Epithelial cell of proximal tubule (primary cell): ENCODE results near the gene CD164. TPM values are rescaled to one million over a fixed set of nuclear protein-coding genes. Genes with fewer than 3 reads are reported as not detected.

Experiments used
- DNase-seq: peaks from one replicate; pipeline ENCODE4 v3.0.0-alpha.2; 2011; ENCODE audit warnings: low read depth
- H3K4me3 ChIP-seq: 2 replicates; pipeline ENCODE4 v1.5.1; 2011; ENCODE audit warnings: low read depth, mild to moderate bottlenecking, low read length
- total RNA-seq: library from RNA; depleted of rRNA; stranded (reverse); fragments of >200 nt; gene quantifications from 2 replicates; pipeline ENCODE4 v1.2.3, GENCODE V29; 2015
- TF ChIP-seq, protein P1 (sequence below): conservative IDR thresholded peaks from 2 replicates; pipeline ENCODE4 v1.5.1; 2012; ENCODE audit warnings: low read depth, mild to moderate bottlenecking, low read length

CD164 gene
- total RNA-seq, 1 donor from 2014 or later: 110 TPM

DNA sequence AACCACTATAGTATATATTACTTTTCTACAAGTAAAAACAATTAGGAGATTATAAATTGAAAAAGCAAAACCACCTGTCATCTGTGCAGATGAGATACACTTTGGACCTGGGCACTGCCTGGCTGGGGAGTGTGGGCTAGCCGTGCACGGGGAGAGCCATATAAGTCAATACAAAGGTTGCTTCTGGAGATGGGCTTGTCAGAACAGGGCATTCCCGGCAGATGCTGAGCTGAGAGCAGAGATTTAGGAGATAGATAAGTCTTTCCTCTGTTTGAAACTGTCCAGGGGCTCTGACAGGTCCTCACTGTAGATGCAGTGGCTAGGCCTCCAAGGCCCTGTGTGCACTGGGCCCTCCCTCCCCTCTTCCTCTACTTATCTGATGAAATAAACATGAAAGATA, 34.5 kb downstream of the CD164 start:
- no peak for DNase-seq
- no peak overlapping the region for H3K4me3 ChIP-seq
- TF ChIP-seq, protein P1, sequence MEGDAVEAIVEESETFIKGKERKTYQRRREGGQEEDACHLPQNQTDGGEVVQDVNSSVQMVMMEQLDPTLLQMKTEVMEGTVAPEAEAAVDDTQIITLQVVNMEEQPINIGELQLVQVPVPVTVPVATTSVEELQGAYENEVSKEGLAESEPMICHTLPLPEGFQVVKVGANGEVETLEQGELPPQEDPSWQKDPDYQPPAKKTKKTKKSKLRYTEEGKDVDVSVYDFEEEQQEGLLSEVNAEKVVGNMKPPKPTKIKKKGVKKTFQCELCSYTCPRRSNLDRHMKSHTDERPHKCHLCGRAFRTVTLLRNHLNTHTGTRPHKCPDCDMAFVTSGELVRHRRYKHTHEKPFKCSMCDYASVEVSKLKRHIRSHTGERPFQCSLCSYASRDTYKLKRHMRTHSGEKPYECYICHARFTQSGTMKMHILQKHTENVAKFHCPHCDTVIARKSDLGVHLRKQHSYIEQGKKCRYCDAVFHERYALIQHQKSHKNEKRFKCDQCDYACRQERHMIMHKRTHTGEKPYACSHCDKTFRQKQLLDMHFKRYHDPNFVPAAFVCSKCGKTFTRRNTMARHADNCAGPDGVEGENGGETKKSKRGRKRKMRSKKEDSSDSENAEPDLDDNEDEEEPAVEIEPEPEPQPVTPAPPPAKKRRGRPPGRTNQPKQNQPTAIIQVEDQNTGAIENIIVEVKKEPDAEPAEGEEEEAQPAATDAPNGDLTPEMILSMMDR: no peak

DNA sequence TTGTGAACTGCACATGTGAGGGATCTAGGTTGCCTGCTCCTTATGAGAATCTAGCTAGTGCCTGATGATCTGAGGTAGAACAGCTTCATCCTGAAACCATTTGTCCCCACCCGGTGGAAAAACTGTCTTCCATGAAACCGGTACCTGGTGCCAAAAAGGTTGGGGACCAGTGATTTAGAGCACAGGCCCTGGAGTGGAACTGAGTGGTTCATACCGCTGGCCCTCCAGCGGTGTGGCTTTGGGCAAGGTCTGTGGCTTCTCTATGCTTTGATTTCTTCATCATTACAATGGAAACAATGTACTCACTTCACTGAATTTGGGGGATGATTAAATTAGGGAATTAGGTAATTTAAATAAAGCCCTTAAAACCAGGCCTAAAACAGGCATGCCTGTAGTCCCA, 36.3 kb downstream of the CD164 start:
- no peak overlapping the region for H3K4me3 ChIP-seq
- TF ChIP-seq, protein P1: no peak
- DNase-seq: no peak

GRCh38 chr6:109344226-109344625, 38.0 kb downstream of the CD164 start:
- TF ChIP-seq, protein P1: no peak
- no peak overlapping the region for H3K4me3 ChIP-seq
- DNase-seq: no peak

DNA sequence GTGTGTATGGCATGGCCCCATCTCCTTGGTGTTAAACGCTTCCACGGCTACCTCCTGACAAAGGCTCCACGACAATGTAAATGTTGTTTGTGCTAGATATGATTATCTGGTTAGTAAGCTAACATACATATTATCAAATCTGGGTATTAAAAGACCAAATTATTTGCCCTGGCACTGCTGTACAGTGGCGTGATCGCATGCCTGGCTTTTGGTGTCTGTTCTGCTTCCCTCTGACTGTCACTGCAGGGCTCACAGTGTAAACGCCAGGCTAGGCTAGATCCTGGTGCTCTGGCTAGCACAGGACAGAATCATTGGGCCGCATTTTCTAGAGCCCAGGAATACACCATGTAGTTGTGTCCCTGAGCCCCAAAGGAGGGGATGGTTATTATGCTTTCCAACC, 38.7 kb downstream of the CD164 start:
- no peak overlapping the region for H3K4me3 ChIP-seq
- DNase-seq: no peak
- TF ChIP-seq, protein P1: no peak

GRCh38 chr6:109342911-109343310, 39.4 kb downstream of the CD164 start:
- no peak for DNase-seq
- no peak overlapping the region for H3K4me3 ChIP-seq
- TF ChIP-seq, protein P1: no peak

- TF ChIP-seq, protein P1: no peak
- H3K4me3 ChIP-seq: no peak overlapping the region
- DNase-seq: no peak
Observed at GRCh38 chr6:109342506-109342905, 39.8 kb downstream of the CD164 start.

DNA sequence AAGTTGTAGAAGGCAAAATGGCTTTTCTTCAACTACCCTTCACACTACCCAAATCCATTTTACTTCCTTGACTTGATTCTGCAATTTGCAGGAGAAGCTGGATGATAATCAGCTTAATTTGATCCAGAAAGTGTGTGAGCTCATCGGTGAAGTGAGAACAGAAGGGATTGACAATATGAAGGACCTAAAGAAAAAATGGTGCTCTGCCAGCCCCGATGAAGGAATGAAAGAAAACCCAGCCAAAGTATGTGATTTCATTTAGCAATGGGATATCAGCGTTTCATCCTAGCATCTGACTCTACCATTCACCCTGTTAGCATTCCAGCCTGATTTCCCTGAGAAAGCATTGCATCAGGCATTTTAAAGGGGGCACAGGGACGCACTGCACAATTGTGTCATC, 41.5 kb downstream of the CD164 start:
- TF ChIP-seq, protein P1: no peak

More for the DNA sequence above, 41.5 kb downstream of the CD164 start:
- no peak overlapping the region for H3K4me3 ChIP-seq
- no peak for DNase-seq
